ENCODE data around the gene IL22RA2.
"Not testable (repeated sequence)": the region's sequence is repeated elsewhere in the genome, so short reads cannot be mapped to it uniquely, and the experiment has no call there.

The IL22RA2 gene, protein sequence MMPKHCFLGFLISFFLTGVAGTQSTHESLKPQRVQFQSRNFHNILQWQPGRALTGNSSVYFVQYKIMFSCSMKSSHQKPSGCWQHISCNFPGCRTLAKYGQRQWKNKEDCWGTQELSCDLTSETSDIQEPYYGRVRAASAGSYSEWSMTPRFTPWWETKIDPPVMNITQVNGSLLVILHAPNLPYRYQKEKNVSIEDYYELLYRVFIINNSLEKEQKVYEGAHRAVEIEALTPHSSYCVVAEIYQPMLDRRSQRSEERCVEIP

DNA sequence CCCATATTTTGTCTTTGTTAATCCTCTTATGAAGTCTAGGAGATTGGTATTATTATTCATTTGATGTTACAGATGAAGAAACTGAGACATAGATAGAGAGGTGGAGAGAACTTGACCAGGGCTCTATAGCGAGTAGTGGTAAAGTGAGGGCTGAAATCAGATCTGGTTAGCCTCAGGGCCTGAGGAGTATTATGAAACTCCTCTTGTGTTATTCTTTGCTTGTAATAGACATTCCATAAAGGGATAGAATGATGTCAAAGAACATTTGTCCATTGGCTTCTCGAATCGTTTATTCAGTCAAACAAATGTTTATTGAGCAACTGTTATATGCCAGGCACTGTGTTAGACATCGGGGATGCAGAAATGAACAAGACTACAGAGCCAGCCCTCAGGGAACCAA lies at the start of gene IL22RA2:
TSS of gene IL22RA2 (minus strand) at position 144 of the 400 bp plus-strand sequence. CDS start 11,895 bp downstream, outside the sequence.
- DNase-seq, result no peak

GRCh38 chr6:137222381-137222780 lies 48.9 kb upstream of the IL22RA2 start:
- DNase-seq, result no peak

GRCh38 chr6:137219664-137220252 lies 46.3 kb upstream of the IL22RA2 start:
- no peak for DNase-seq

GRCh38 chr6:137218917-137219663 lies 45.6 kb upstream of the IL22RA2 start, which contains the start of gene IFNGR1:
IFNGR1 (minus strand) TSS chr6:137219385; CDS start chr6:137219327, 58 bp downstream.
- DNase-seq, result peak; percentile 97

DNA sequence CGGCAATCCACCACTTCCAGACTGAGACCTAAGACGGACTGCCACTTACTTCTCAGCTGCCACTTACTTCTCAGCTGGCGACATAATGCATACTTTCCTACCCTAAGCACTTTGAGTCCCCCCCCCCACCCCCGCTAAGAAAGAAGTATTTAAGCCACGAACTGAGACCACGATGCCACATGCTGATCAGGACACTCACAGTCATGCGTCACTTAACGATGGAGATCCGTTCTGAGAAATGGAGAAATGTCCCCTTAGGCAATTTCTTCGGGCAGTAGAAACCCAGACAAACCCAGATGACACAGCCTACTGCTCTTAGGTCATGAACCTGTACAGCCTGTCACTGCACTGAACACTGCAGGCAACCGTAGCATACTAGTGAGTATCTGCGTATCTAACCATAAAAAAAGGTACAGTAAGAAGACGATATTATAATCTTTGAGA lies 45.1 kb upstream of the IL22RA2 start:
- no peak for DNase-seq

- no peak for DNase-seq
Observed at GRCh38 chr6:137217801-137218472, 44.5 kb upstream of the IL22RA2 start.

DNA sequence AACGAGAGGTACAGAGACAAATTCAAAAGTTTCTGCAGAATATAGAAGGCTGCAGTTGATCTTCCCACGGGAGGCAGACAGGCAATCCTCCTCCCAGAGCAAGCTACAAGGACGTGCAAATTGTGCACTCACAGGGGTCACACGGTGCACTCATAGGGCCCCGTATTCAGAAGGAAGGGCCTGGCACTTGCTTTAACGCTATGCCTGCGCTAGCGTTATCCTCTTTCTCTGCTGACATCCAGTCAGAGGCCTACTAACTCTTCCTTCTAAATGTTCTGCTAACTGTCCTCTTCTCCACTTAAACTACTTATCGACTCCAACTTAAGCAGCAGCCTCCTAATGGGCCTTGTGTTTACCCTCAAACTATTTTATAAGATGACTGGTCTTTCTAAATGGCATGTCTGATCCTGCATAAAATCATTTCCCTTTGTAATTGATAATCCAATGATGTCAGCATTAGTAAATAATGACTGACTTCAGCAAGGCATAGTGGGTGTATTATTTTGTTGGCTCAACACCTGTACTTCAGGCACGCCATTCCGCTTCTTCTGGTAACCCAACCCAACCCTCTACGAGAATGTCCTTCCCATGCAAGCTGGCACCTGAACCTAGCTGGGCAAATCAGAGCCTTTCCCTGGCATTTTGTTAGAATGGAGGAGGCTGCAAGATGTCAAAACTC lies 43.6 kb upstream of the IL22RA2 start:
- DNase-seq, result no peak

GRCh38 chr6:137216106-137216505 lies 42.7 kb upstream of the IL22RA2 start:
- no peak for DNase-seq

DNA sequence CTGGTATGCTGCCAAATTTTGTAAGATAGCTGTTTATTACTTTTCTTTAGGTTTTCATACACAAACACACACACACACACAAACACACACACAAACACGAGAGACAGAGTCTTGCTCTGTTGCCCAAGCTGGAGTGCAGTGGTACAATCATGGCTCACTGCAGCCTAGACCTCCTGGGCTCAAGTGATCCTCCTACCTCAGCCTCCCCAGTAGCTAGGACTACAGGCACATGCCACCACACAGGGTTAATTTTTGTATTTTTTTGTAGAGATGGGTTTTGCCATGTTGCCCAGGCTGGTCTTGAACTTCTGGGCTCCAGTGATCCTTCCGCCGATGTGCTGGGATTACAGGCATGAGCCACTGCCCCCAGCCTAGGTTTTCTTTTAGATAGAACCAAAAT lies 42.2 kb upstream of the IL22RA2 start:
- DNase-seq, result not testable (repeated sequence)

DNA sequence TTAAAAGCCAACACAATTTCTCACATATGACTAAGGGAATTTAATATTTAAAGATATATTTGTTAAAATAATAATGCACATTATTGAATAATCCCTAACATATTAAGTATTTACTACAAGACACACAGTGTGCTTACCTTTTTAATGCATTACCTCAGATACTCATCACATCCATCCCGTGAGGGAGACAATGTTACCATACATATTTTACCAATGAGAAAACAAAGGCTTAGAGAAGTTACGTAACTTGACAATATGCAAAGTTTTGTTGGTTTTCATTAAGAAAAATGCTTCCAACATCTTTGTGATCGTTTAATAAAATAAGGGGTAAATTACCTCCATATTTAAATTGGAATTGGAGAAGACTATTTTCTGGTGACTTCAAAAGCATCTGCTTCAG lies 41.5 kb upstream of the IL22RA2 start:
- DNase-seq, result no peak

DNA sequence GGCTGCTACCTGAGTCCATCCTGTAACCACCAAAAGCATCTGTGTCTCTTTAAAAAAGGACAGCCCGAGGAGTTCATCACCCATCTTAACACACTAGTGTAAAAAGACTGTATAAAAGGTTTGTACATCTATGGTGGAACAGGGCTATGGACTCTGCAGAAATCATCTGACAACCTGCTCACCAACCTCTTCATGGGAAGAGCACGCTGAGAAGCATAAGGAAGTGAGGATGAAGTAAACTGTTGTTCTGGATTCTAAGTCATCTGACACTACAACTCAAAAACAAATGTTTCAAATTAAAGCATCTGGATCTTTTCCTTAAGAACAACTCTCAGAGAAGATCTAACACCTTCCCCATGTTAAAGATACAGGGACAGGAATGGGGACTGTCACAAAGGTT lies 40.4 kb upstream of the IL22RA2 start:
- DNase-seq, result no peak

DNA sequence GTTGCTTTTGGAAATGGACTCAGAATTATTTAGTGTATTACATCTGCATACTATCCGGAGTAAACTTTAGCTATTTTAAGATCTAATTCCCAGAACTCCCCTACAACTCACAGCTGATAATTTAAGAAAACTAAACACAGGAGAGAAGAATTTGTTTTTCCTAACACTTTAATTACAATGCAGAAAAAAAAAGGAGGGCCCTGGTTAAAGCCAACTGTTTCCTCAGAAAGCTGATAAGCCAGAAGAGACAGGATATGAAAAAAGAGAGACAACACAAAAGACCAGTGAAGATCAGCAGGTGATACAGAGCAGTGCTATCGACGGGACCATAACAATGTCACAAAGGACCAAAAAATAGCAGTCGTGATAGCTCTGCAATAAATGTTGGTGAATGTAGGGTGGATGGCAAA lies 39.9 kb upstream of the IL22RA2 start:
- no peak for DNase-seq

DNA sequence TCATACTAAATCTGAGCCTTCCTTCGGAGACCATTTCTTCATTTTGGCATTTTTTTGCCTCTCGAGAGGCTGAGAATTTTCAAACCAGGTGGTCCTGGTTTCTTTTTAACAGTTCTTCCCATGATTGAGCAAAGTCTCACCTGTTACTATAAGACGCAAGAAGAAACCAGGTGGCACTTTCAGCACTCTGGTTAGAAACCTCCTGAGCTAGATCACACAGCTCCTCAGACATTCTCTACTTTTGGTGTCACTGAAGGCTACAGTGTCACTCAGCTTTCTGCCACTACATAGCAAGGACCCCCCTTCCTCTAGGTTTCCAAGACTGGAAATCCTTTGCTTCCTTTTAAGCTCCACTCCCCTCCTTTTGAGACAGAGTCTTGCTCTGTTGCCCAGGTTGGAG lies 38.5 kb upstream of the IL22RA2 start:
- DNase-seq, result no peak

DNA sequence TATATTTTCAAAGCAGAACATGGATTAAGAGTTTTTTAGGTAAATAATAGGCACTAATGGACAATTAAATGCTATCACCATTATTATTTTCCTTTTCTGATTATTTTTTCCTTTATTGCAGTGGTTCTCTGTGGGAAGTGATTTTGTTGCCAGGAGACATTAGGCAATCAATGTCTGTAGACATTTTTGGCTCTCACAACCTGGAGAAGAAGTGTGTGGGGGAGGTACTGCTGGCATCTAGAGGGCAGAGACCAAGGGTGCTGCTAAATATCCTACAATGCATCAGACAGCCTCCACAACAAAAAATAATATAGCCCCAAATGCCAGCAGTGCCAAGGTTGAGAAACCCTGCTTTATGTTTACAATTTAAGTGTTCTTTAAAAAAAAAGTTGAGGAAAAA lies 37.5 kb upstream of the IL22RA2 start:
- DNase-seq, result no peak

DNA sequence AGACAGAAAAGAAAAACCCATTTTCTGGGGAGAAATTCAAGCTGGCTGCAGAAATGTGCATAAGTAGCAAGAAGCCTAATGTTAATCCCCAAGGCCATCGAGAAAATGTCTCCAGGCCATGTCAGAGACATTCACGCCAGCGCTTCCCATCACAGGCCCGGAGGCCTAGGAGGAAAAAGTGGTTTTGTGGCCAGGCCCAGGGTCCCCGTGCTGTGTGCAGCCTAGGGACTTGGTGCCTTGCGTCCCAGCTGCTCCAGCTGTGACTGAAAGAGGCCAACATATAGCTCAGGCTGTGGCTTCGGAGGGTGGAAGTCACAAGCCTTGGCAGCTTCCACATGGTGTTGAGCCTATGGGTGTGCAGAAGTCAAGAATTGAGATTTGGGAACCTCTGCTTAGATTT lies 34.8 kb upstream of the IL22RA2 start:
- DNase-seq, result no peak

DNA sequence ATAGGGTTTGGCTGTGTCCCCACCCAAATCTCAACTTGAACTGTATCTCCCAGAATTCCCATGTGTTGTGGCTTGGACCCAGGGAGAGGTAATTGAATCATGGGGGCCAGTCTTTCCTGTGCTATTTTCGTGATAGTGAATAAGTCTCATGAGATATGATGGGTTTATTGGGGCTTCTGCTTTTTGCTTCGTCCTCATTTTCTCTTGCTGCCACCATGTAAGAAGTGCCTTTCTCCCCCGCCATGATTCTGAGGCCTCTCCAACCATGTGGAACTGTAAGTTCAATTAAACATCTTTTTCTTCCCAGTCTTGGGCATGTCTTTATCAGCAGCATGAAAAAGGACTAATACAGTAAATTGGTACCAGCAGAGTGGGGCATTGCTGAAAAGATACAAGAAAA lies 34.0 kb upstream of the IL22RA2 start:
- not testable (repeated sequence) for DNase-seq

DNA sequence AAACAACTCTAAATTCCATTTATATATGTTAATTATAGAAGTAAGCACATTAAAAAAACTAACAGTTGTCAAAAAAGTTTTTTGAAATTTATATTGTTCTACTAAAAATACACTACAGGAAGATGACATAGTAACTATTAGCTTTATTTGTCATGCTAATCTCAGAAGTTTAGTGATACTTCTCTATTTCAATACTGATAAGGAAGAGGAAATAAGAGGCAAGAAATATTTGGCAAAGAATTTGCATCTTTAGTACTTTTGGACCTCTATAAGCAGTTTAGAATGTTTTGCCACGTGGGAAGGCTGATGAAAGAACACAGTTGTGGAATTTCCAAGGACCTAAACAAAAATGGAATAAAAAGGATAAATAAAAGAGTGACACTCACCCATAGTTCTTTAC lies 33.1 kb upstream of the IL22RA2 start:
- no peak for DNase-seq

GRCh38 chr6:137203256-137203655 lies 29.8 kb upstream of the IL22RA2 start:
- no peak for DNase-seq

DNA sequence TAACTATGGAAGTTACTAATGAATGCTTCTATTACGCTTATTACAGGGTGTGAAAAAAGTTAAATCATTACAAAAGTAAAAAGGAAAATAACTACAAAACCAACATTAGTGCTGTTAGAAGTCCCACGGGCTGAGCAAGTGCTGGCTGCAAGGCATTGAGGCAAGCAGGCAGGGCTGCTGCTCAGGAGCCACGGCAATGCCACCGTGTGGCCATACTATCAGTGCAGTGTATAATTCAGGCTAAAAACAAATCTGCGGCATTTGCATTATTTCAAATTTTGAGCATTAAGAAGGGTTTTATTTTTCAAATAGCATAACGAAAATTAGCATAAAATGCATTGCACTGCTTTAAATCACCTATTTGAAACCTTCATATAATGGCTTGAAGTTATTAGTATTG lies 28.6 kb upstream of the IL22RA2 start:
- DNase-seq, result no peak

DNA sequence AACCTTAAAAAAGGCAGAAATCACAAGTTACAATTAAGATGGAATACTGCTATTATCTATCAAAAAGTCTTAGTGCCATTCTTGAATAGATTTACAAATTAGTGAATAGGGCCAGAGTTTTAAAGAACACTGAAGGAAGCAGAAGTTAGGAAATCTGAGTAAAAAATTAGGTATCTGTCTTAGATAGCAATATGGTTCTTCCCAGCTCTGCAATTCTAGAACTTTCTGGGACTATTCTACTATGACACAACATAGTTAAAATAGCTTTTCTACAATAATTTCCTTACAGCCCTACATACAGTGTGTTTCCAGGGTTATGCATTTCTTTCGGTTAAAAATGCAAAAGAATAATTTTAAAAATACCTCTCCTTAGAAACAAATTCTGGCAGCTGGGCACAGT lies 27.6 kb upstream of the IL22RA2 start:
- no peak for DNase-seq

DNA sequence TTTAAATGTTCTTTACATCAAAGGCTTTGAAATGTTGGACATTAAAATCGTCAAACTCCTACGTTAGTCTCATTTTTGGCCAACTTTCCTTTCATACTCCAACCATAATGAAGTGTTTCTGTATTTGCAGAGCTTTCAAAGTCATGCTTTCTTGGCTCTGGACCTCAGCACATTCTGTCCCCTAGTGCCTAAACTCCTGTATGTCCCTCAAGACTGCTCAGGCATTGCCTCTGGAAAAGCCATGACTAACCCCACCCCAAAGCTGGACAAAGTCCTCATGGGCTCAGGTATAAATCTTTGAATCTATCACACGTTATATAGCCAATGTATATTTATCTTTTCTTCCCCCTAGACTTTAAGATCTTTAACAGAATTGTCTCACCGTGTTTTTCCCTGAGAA lies 26.8 kb upstream of the IL22RA2 start:
- DNase-seq, result no peak

All from eye (tissue), 1 donor.